Measurements from ENCODE around the gene PSMG4. TPM values are rescaled to one million over a fixed set of nuclear protein-coding genes. Genes with fewer than 3 reads are reported as not detected.

PSMG4 gene
- total and polyA plus RNA-seq, 9 of the 15 experiments (the other 6 are each of a cell fraction or from before 2014, with no cell fraction given), result 12.9 to 185 (median 52.0) TPM

DNA sequence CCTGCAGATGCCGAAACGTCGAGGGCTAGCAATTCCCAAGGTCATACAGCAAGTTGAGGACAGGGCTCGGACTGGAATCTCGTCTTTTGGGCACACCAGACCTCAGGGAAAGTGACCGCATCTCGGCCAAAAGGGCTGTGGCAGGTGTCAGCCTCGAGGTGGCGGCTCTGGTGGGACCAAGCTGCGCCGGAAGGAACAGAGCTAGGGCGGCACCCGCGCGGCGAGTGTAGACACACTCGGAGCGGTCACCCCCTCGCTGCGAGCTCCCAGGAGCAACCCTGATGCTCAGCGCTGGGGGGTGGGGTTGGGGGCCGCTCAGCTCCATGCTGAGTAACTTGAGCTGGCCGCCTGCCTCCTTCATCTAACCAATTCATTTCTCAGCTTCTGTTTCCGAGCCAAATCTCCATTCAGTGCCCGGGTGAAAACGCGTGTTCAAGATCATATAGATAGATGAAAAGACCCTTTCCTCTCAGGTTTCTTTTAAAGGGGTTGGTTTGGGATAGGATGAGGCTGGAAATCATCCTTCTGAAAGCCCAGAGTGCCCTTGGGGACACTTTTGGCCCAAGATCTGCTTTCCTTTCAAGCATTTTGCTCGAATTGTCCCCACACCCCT lies 29.1 kb upstream of the PSMG4 start (continued):
- TF ChIP-seq RREB1 (CRISPR knock-in tag; IDR thresholded peaks at IDR 0.05) (no peak), CEBPZ (IDR thresholded peaks at IDR 0.05; ENCODE audit: borderline replicate concordance, low read depth, low read length) (no peak), PREB (CRISPR knock-in tag; IDR thresholded peaks at IDR 0.05) (no peak), MAX (CRISPR knock-in tag; IDR thresholded peaks at IDR 0.05) (peak; percentile 92), NFE2 (IDR thresholded peaks at IDR 0.05; ENCODE audit: low read depth) (no peak), C11orf30 (IDR thresholded peaks at IDR 0.05; ENCODE audit: low read depth) (no peak), ZNF589 (CRISPR knock-in tag; IDR thresholded peaks at IDR 0.05; ENCODE audit: low read depth) (no peak), HDAC1 (IDR thresholded peaks at IDR 0.05) (peak in 1 of 2 experiments; percentile 25; a peak in 1 of 4 replicates), RBM39 (optimal IDR thresholded peaks at IDR 0.05; ENCODE audit: low read depth, low read length) (no peak)
- TF ChIP-seq, protein P1, sequence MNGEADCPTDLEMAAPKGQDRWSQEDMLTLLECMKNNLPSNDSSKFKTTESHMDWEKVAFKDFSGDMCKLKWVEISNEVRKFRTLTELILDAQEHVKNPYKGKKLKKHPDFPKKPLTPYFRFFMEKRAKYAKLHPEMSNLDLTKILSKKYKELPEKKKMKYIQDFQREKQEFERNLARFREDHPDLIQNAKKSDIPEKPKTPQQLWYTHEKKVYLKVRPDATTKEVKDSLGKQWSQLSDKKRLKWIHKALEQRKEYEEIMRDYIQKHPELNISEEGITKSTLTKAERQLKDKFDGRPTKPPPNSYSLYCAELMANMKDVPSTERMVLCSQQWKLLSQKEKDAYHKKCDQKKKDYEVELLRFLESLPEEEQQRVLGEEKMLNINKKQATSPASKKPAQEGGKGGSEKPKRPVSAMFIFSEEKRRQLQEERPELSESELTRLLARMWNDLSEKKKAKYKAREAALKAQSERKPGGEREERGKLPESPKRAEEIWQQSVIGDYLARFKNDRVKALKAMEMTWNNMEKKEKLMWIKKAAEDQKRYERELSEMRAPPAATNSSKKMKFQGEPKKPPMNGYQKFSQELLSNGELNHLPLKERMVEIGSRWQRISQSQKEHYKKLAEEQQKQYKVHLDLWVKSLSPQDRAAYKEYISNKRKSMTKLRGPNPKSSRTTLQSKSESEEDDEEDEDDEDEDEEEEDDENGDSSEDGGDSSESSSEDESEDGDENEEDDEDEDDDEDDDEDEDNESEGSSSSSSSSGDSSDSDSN (IDR thresholded peaks at IDR 0.05; ENCODE audit: borderline replicate concordance in 1 of 2, low read depth in 2 of 2, low read length in 2 of 2), result peak in 1 of 2 experiments; percentile 21; a peak in 1 of 4 replicates
- TF ChIP-seq, protein P2, sequence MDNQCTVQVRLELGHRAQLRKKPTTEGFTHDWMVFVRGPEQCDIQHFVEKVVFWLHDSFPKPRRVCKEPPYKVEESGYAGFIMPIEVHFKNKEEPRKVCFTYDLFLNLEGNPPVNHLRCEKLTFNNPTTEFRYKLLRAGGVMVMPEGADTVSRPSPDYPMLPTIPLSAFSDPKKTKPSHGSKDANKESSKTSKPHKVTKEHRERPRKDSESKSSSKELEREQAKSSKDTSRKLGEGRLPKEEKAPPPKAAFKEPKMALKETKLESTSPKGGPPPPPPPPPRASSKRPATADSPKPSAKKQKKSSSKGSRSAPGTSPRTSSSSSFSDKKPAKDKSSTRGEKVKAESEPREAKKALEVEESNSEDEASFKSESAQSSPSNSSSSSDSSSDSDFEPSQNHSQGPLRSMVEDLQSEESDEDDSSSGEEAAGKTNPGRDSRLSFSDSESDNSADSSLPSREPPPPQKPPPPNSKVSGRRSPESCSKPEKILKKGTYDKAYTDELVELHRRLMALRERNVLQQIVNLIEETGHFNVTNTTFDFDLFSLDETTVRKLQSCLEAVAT (IDR thresholded peaks at IDR 0.05), result peak in 1 of 2 experiments; percentile 33; a peak in 1 of 4 replicates
